HCT116 (cell line): ENCODE data around the gene PHLDB3. TPM values are rescaled to one million over a fixed set of nuclear protein-coding genes. Genes with fewer than 3 reads are reported as not detected.

Source experiments
- ATAC-seq: fragments of 200-7000 bp; cut with Tn5 transposase; 2 replicates; pipeline ENCODE4 v1.9.1; 2020; ENCODE audit warnings: mild to moderate bottlenecking, moderate library complexity
- BruUV-seq: library from RNA; stranded (reverse); fragments of 400-500 nt; replicated peaks from 2 replicates; lab custom pipeline; 2021; lab: Mats Ljungman, UMichigan
- CTCF ChIA-PET: fragments of 300-600 bp; sonication (Branson Sonifier 250); formaldehyde crosslinking; loops from one replicate; lab custom pipeline; 2021; ENCODE audit warnings: antibody characterized with exemption; lab: Charles Lee
- POLR2A ChIA-PET: fragments of 300-600, 350-600 bp; sonication (Branson Sonifier 250); formaldehyde crosslinking; loops from one replicate; lab custom pipeline; 2021; ENCODE audit warnings: antibody characterized with exemption; lab: Charles Lee
- RAD21 ChIA-PET, 2 experiments: fragments of 300-600 bp; sonication (Branson Sonifier 250); formaldehyde crosslinking; loops; one replicate each; lab custom pipeline; 2023; ENCODE audit warnings: low total read pairs in 2 of 2; ENCODE audit not compliant: uncharacterized antibody in 2 of 2, unreplicated experiment in 2 of 2, low non-redundant PET in 1 of 2; lab: Charles Lee
- DNase-seq: peaks from one replicate; pipeline ENCODE4 v3.0.0-alpha.2; 2010; ENCODE audit warnings: low read depth, low spot score
- H2AFZ ChIP-seq: fragments of 200-600 bp; shearing (Covaris generic), sonication (generic); 2 replicates; pipeline ENCODE4 v1.6.1; 2017; ENCODE audit warnings: low read depth, mixed run types, mixed read lengths, antibody characterized with exemption, low read length; ENCODE audit not compliant: poor library complexity, severe bottlenecking
- H3K27ac ChIP-seq: 2 replicates; pipeline ENCODE4 v1.5.1; 2012; ENCODE audit warnings: low read depth, low read length
- H3K27me3 ChIP-seq: fragments of 200-600 bp; sonication (generic); 2 replicates; pipeline ENCODE4 v1.6.1; 2016; ENCODE audit warnings: mixed run types, low read length, mixed read lengths; ENCODE audit not compliant: insufficient read depth
- H3K36me3 ChIP-seq, 2 experiments: fragments of 200-500 bp in 1 of 2; fragments of 200-600 bp in 1 of 2; sonication (Bioruptor generic) in 1 of 2; sonication (generic) in 1 of 2; 2 replicates each; pipeline versions ENCODE4 v1.5.1 to v1.6.1; 2014 to 2016; ENCODE audit warnings: low read length in 2 of 2, inconsistent platforms in 1 of 2, mixed read lengths in 1 of 2, mixed run types in 1 of 2; ENCODE audit not compliant: insufficient read depth in 2 of 2, control insufficient read depth in 1 of 2
- H3K4me1 ChIP-seq, 2 experiments: fragments of 200-600 bp in 1 of 2; sonication (generic) in 1 of 2; 2 replicates each; pipeline versions ENCODE4 v1.5.1 to v1.6.1; 2012 to 2017; ENCODE audit warnings: low read length in 2 of 2, inconsistent platforms in 1 of 2, mild to moderate bottlenecking in 1 of 2, mixed read lengths in 1 of 2, mixed run types in 1 of 2, moderate library complexity in 1 of 2; ENCODE audit not compliant: insufficient read depth in 2 of 2, control insufficient read depth in 1 of 2
- H3K4me2 ChIP-seq: fragments of 200-600 bp; sonication (generic); 2 replicates; pipeline ENCODE4 v1.6.1; 2017; ENCODE audit warnings: mixed run types, low read length, mixed read lengths
- H3K4me3 ChIP-seq, 2 experiments: fragments of 200-600 bp in 1 of 2; sonication (generic) in 1 of 2; replicated peaks in 1 of 2; 2 replicates each; pipeline ENCODE4 v1.5.1; 2011 to 2016; ENCODE audit warnings: low read length in 2 of 2, control low read depth in 1 of 2, low read depth in 1 of 2, mild to moderate bottlenecking in 1 of 2, mixed read lengths in 1 of 2, mixed run types in 1 of 2
- H3K79me2 ChIP-seq: fragments of 200-600 bp; sonication (generic); 2 replicates; pipeline ENCODE4 v1.6.1; 2017; ENCODE audit warnings: mild to moderate bottlenecking, mixed run types, low read length, moderate library complexity, mixed read lengths; ENCODE audit not compliant: insufficient read depth
- H3K9ac ChIP-seq: fragments of 200-600 bp; sonication (generic); 2 replicates; pipeline ENCODE4 v1.6.1; 2016; ENCODE audit warnings: low read length, mixed read lengths
- H3K9me2 ChIP-seq: fragments of 200-600 bp; sonication (generic), shearing (Covaris generic); 2 replicates; pipeline ENCODE4 v1.6.1; 2017; ENCODE audit warnings: mixed run types, mild to moderate bottlenecking, moderate library complexity; ENCODE audit not compliant: insufficient read depth
- H3K9me3 ChIP-seq, 2 experiments: fragments of 200-500 bp in 1 of 2; fragments of 200-600 bp in 1 of 2; sonication (Bioruptor generic) in 1 of 2; sonication (generic) in 1 of 2; 2 replicates each; pipeline ENCODE4 v1.6.1; 2014 to 2017; ENCODE audit warnings: low read length in 2 of 2, mixed read lengths in 2 of 2, inconsistent platforms in 1 of 2, low read depth in 1 of 2, mild to moderate bottlenecking in 1 of 2, mixed run types in 1 of 2, moderate library complexity in 1 of 2; ENCODE audit not compliant: control insufficient read depth in 1 of 2, insufficient read depth in 1 of 2
- H4K20me1 ChIP-seq: fragments of 200-600 bp; sonication (generic), shearing (Covaris generic); 2 replicates; pipeline ENCODE4 v1.6.1; 2017; ENCODE audit warnings: mixed run types, mild to moderate bottlenecking, moderate library complexity; ENCODE audit not compliant: insufficient read depth
- CBX3 ChIP-seq: IDR thresholded peaks from 2 replicates; pipeline ENCODE4 v1.6.1; 2012; ENCODE audit warnings: low read depth
- CEBPB ChIP-seq: IDR thresholded peaks from 2 replicates; pipeline ENCODE4 v1.6.1; 2012; ENCODE audit warnings: low read depth
- EGR1 ChIP-seq: IDR thresholded peaks from 2 replicates; pipeline ENCODE4 v1.6.1; 2012; ENCODE audit warnings: low read depth
- ELF1 ChIP-seq: IDR thresholded peaks from 2 replicates; pipeline ENCODE4 v1.6.1; 2012; ENCODE audit warnings: low read depth, borderline replicate concordance
- EZH2 ChIP-seq: fragments of 200-600 bp; sonication (generic); IDR thresholded peaks from 2 replicates; pipeline ENCODE4 v1.6.1; 2017; ENCODE audit warnings: antibody characterized with exemption, mixed run types
- EZH2phosphoT487 ChIP-seq: fragments of 200-600 bp; IDR thresholded peaks from 2 replicates; pipeline ENCODE4 v1.6.1; 2018; ENCODE audit warnings: antibody characterized with exemption, borderline replicate concordance
- FOSL1 ChIP-seq: IDR thresholded peaks from 2 replicates; pipeline ENCODE4 v1.6.1; 2012; ENCODE audit warnings: low read depth
- POLR2A ChIP-seq: IDR thresholded peaks from 2 replicates; pipeline ENCODE4 v1.7.0; 2011; ENCODE audit warnings: borderline replicate concordance; ENCODE audit not compliant: insufficient read depth, insufficient read length; ENCODE audit errors: extremely low read depth
- POLR2AphosphoS5 ChIP-seq: IDR thresholded peaks from 2 replicates; pipeline ENCODE4 v1.6.1; 2011; ENCODE audit warnings: mild to moderate bottlenecking, low read depth, low read length, moderate library complexity
- RAD21 ChIP-seq: IDR thresholded peaks from 2 replicates; pipeline ENCODE4 v1.6.1; 2012; ENCODE audit warnings: low read depth, mild to moderate bottlenecking
- SP1 ChIP-seq: IDR thresholded peaks from 2 replicates; pipeline ENCODE4 v1.6.1; 2012; ENCODE audit warnings: low read depth
- TCF7L2 ChIP-seq: IDR thresholded peaks from 2 replicates; pipeline ENCODE4 v1.7.0; 2011; ENCODE audit warnings: borderline replicate concordance, inconsistent platforms; ENCODE audit not compliant: insufficient read depth, insufficient read length; ENCODE audit errors: extremely low read depth
- YY1 ChIP-seq: IDR thresholded peaks from 2 replicates; pipeline ENCODE4 v1.6.1; 2011; ENCODE audit warnings: low read length, low read depth, moderate library complexity, mild to moderate bottlenecking; ENCODE audit not compliant: insufficient replicate concordance; ENCODE audit errors: extremely low read depth
- ZFX ChIP-seq: fragments of 450-650 bp; IDR thresholded peaks from 2 replicates; pipeline ENCODE4 v1.6.1; 2017
- ZNF274 ChIP-seq: fragments of 200-500 bp; sonication (Bioruptor generic); IDR thresholded peaks from 2 replicates; pipeline ENCODE4 v1.6.1; 2014; ENCODE audit warnings: mild to moderate bottlenecking, low read depth, low read length, inconsistent platforms
- intact Hi-C: fragments of 100-400 bp; cut with micrococcal nuclease; formaldehyde crosslinking; loops from 2 replicates; pipeline ENCODE4 v1.10.0; 2022
- total RNA-seq: library from RNA; stranded (reverse); gene quantifications from one replicate; pipeline ENCODE4 v1.2.1, GENCODE V29; 2021; ENCODE audit not compliant: unreplicated experiment
- TF ChIP-seq, protein P1 (sequence below): IDR thresholded peaks from 2 replicates; pipeline ENCODE4 v1.6.1; 2011; ENCODE audit warnings: mild to moderate bottlenecking, low read length, moderate library complexity; ENCODE audit not compliant: insufficient replicate concordance; ENCODE audit errors: extremely low read depth
- TF ChIP-seq, protein P2 (sequence below): IDR thresholded peaks from 2 replicates; pipeline ENCODE4 v1.6.1; 2012; ENCODE audit warnings: low read depth
- TF ChIP-seq, protein P3 (sequence below), 3 experiments: fragments of 200-600 bp in 1 of 3; sonication (generic) in 1 of 3; IDR thresholded peaks in 2 of 3; conservative IDR thresholded peaks in 1 of 3; 2 replicates each; pipeline ENCODE4 v1.5.1; 2012 to 2017; ENCODE audit warnings: low read depth in 2 of 3, low read length in 2 of 3, antibody characterized with exemption in 1 of 3, borderline replicate concordance in 1 of 3, control low read depth in 1 of 3, mild to moderate bottlenecking in 1 of 3, mixed read lengths in 1 of 3, mixed run types in 1 of 3, moderate library complexity in 1 of 3; ENCODE audit not compliant: insufficient read depth in 1 of 3
- TF ChIP-seq, protein P4 (sequence below): IDR thresholded peaks from 2 replicates; pipeline ENCODE4 v1.6.1; 2012
- TF ChIP-seq, protein P5 (sequence below): IDR thresholded peaks from 2 replicates; pipeline ENCODE4 v1.6.1; 2012

Gene PHLDB3
- total RNA-seq, 1 experiment from 2014 or later = 15.5 TPM

DNA sequence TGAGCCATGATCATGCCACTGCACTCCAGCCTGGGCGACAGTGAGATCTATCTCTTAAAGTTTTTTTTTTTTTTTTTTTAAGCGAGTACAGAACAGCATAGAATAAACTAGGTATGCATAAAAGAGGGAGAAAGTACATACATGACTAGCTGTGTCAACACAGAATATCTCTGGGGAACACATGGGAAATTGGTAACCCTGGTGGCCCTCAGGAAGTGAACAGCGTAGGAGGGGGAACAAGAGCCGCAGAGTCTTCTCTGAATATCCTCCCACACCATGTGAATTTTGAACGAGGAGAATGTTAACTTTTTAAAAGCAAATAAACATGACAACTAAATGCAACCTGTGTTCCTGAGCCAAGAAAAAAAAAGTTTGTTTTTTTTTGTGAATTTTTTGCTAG is 15.2 kb downstream of the PHLDB3 start:
- H3K9ac ChIP-seq = no peak overlapping the region
- no peak overlapping the region for H2AFZ ChIP-seq
- intact Hi-C loops = no loop called here
- no peak overlapping the region for H3K4me3 ChIP-seq
- H3K4me2 ChIP-seq = no peak overlapping the region
- H3K27ac ChIP-seq = no peak overlapping the region
- ChIA-PET POLR2A (no interaction called here), CTCF (no interaction called here), RAD21 (interaction anchor here in 1 of 2 experiments (0.7 kb wide), 1 partner anchor 1760 kb away, joined by 3 read pairs; no protein-coding TSS in a partner anchor)
- no peaks in the 10 kb centered on the region for H3K9me3 ChIP-seq
- ATAC-seq (no peak), DNase-seq (no peak)
- no peaks in the 10 kb centered on the region for H3K9me2 ChIP-seq
- no peaks in the 10 kb centered on the region for H4K20me1 ChIP-seq
- BruUV-seq = no TSS peak
- H3K79me2 ChIP-seq = no peaks in the 10 kb centered on the region
- TF ChIP-seq EGR1 (no peak), SP1 (no peak), RAD21 (no peak), FOSL1 (no peak), TCF7L2 (no peak), YY1 (no peak), EZH2 (no peak), POLR2A (no peak), ZFX (no peak), EZH2phosphoT487 (no peak), POLR2AphosphoS5 (no peak), ZNF274 (no peak), ELF1 (no peak), CBX3 (no peak), CEBPB (no peak)
- TF ChIP-seq, protein P1, sequence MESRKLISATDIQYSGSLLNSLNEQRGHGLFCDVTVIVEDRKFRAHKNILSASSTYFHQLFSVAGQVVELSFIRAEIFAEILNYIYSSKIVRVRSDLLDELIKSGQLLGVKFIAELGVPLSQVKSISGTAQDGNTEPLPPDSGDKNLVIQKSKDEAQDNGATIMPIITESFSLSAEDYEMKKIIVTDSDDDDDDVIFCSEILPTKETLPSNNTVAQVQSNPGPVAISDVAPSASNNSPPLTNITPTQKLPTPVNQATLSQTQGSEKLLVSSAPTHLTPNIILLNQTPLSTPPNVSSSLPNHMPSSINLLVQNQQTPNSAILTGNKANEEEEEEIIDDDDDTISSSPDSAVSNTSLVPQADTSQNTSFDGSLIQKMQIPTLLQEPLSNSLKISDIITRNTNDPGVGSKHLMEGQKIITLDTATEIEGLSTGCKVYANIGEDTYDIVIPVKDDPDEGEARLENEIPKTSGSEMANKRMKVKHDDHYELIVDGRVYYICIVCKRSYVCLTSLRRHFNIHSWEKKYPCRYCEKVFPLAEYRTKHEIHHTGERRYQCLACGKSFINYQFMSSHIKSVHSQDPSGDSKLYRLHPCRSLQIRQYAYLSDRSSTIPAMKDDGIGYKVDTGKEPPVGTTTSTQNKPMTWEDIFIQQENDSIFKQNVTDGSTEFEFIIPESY = no peak
- TF ChIP-seq, protein P2, sequence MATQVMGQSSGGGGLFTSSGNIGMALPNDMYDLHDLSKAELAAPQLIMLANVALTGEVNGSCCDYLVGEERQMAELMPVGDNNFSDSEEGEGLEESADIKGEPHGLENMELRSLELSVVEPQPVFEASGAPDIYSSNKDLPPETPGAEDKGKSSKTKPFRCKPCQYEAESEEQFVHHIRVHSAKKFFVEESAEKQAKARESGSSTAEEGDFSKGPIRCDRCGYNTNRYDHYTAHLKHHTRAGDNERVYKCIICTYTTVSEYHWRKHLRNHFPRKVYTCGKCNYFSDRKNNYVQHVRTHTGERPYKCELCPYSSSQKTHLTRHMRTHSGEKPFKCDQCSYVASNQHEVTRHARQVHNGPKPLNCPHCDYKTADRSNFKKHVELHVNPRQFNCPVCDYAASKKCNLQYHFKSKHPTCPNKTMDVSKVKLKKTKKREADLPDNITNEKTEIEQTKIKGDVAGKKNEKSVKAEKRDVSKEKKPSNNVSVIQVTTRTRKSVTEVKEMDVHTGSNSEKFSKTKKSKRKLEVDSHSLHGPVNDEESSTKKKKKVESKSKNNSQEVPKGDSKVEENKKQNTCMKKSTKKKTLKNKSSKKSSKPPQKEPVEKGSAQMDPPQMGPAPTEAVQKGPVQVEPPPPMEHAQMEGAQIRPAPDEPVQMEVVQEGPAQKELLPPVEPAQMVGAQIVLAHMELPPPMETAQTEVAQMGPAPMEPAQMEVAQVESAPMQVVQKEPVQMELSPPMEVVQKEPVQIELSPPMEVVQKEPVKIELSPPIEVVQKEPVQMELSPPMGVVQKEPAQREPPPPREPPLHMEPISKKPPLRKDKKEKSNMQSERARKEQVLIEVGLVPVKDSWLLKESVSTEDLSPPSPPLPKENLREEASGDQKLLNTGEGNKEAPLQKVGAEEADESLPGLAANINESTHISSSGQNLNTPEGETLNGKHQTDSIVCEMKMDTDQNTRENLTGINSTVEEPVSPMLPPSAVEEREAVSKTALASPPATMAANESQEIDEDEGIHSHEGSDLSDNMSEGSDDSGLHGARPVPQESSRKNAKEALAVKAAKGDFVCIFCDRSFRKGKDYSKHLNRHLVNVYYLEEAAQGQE = no peak
- TF ChIP-seq, protein P3, sequence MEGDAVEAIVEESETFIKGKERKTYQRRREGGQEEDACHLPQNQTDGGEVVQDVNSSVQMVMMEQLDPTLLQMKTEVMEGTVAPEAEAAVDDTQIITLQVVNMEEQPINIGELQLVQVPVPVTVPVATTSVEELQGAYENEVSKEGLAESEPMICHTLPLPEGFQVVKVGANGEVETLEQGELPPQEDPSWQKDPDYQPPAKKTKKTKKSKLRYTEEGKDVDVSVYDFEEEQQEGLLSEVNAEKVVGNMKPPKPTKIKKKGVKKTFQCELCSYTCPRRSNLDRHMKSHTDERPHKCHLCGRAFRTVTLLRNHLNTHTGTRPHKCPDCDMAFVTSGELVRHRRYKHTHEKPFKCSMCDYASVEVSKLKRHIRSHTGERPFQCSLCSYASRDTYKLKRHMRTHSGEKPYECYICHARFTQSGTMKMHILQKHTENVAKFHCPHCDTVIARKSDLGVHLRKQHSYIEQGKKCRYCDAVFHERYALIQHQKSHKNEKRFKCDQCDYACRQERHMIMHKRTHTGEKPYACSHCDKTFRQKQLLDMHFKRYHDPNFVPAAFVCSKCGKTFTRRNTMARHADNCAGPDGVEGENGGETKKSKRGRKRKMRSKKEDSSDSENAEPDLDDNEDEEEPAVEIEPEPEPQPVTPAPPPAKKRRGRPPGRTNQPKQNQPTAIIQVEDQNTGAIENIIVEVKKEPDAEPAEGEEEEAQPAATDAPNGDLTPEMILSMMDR (IDR thresholded peaks at IDR 0.05 in 2 of 3, conservative IDR thresholded peaks at IDR 0.05 in 1 of 3; ENCODE audit: borderline replicate concordance in 1 of 3, insufficient read depth in 1 of 3, low read depth in 2 of 3, low read length in 2 of 3) = no peak
- TF ChIP-seq, protein P4, sequence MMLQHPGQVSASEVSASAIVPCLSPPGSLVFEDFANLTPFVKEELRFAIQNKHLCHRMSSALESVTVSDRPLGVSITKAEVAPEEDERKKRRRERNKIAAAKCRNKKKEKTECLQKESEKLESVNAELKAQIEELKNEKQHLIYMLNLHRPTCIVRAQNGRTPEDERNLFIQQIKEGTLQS = no peak
- TF ChIP-seq, protein P5, sequence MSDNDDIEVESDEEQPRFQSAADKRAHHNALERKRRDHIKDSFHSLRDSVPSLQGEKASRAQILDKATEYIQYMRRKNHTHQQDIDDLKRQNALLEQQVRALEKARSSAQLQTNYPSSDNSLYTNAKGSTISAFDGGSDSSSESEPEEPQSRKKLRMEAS = no peak
- H3K4me1 ChIP-seq = no peaks in the 10 kb centered on the region
- no peaks in the 10 kb centered on the region; a peak in 1 of 4 replicates for H3K36me3 ChIP-seq
- no peaks in the 10 kb centered on the region for H3K27me3 ChIP-seq
